Epithelial cell of prostate (primary cell): ENCODE data around the gene FBXO2.

ENCODE experiments used
- DNase-seq: peaks from one replicate; pipeline ENCODE4 v3.0.0-alpha.2; 2011; ENCODE audit warnings: low read depth, low spot score
- H3K27ac ChIP-seq: fragments of 450-650 bp; 2 replicates; pipeline ENCODE4 v1.5.1; 2017; ENCODE audit warnings: mild to moderate bottlenecking

Gene FBXO2

DNA sequence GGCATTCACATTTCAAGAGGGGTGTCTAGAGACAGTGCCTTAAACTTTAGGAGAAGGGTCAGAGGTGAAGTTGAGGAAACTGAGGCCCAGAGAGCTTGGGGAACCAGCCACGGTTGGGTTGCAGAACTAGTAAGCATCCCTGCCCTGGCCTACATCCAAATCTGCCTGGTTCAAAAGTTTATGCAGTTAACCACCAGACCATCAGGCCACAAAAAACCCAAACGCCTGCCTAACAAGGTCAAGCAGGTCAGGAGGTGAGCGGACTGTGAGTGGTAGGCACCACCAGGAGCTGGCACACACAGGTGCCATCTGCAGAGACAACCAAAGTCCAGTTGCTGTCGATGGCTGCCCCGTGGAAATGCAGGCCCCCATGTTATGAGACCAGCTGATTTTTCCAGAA lies 51.2 kb downstream of the FBXO2 start:
- no peak overlapping the region for H3K27ac ChIP-seq

DNA sequence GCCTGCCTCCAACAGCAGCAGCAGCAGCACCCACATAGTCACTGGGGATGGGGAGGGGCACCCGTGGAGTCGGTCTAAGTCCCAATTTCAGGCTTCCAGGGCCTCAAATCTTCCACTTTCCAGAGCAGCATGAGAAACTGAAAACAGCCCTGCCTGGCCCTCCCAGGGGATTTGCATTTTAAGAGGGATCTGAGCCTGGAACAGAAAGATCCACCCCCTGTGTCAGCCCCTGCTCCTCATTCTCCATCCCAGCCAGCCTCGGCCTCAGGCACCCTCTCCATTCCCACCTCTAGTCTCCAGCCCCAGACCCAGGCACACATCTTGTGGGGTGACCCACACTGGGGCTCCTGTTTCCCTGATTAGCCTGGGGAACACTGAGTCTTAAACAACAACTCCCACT lies 51.8 kb downstream of the FBXO2 start:
- no peak overlapping the region for H3K27ac ChIP-seq
- DNase-seq = no peak

More for the DNA sequence above, 51.2 kb downstream of the FBXO2 start:
- no peak for DNase-seq

DNA sequence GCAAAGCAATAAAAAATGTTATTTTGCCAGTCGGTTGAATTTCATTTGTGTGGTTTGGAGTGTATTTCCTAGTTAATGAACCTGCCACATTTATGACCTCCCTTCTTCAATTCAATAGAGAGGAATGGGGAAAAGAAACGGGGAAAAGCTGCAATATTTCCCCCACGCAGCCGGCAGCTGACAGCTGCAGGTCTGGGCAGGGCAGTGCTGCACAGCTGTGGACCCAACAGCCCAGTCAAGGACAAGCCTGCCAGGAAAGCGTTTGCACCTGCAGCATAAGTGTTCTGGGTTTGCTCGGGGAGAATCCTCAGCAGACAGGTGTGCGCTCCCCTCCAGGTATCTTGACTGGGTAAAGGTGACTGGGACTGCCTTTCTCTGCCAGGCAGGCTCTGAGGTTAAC lies 53.4 kb downstream of the FBXO2 start:
- no peak overlapping the region for H3K27ac ChIP-seq
- no peak for DNase-seq

DNA sequence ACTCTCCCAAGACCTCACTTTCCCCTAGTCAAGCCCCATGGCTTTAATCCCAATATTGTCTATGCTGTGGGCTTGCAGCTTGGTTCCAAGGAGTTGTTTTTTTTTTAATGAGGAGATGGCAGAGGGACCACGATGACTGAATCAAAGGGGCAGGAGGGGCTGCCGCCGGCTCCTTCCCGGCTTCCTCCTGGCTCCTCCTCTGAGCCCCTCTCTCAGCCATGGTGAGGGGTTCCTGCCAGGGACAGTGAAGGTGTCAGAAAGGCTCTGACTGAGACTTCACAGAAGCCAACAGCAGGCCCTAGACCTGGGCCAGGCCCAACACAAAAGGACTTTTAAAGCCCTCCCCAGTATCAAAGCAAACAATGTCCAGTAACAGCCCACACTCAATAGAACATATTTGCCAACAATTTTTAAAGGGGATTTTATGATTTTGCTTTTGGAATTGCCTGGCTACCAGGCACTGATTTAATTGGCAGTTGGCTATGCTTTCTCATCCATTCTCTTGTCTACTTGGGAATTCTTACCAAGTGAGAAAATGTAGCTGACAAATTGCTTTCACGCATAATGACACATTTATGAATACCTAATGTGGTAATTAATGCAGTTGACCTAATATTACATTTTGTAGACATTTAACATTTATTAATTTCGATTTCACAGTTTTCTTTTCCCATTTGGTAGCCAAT lies 54.2 kb downstream of the FBXO2 start:
- no peak overlapping the region for H3K27ac ChIP-seq
- no peak for DNase-seq

DNA sequence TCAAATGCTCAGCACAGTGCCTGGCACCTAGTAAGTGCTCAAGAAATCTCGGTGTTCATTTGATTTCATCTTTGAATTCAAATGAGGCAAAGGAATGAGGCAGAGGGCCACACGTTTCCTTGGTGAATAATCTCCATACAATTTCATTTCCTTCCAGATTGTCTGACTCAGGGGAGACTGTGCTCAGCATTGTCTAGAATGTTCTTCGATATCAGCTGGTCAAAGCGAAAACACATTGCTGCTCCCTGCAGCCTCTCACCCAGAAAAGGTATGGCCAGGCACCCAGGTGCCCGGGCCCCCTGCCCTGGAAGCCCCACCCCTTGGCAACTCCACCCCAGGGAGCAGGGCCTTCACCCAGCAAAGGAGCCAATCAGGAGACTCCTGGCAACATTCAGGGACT lies 55.8 kb downstream of the FBXO2 start:
- H3K27ac ChIP-seq = no peak overlapping the region
- DNase-seq = no peak
